Naive B cell (primary cell): Measurements from ENCODE around the gene CAPN7. TPM values are rescaled to one million over a fixed set of nuclear protein-coding genes. Genes with fewer than 3 reads are reported as not detected.
"Not testable (repeated sequence)": the region's sequence is repeated elsewhere in the genome, so short reads cannot be mapped to it uniquely, and the experiment has no call there.

ENCODE experiments used
- ATAC-seq, 2 donors: fragments of 150-1000 bp; cut with Tn5 transposase; 2 replicates each; pipeline ENCODE4 v1.10.0; 2021; ENCODE audit warnings: low read depth in 2 of 2, mild to moderate bottlenecking in 2 of 2, moderate library complexity in 2 of 2
- DNase-seq: peaks from one replicate; pipeline ENCODE4 v3.0.0; 2022
- H3K27ac Mint-ChIP-seq, 6 donors: one replicate each; pipeline ENCODE4 v1.8.0; 2020 to 2022; ENCODE audit warnings: mild to moderate bottlenecking in 6 of 6, mixed read lengths in 6 of 6, moderate library complexity in 5 of 6, inconsistent platforms in 2 of 6
- H3K27me3 Mint-ChIP-seq, 3 donors: one replicate each; pipeline ENCODE4 v1.8.0; 2021 to 2022; ENCODE audit warnings: mixed read lengths in 3 of 3, mild to moderate bottlenecking in 1 of 3
- H3K36me3 Mint-ChIP-seq, 2 donors: one replicate each; pipeline ENCODE4 v1.8.0; 2020 to 2022; ENCODE audit warnings: mixed read lengths in 2 of 2, inconsistent platforms in 1 of 2, mild to moderate bottlenecking in 1 of 2
- H3K4me1 Mint-ChIP-seq, 3 donors: one replicate each; pipeline ENCODE4 v1.8.0; 2020 to 2022; ENCODE audit warnings: mixed read lengths in 3 of 3, inconsistent platforms in 1 of 3, mild to moderate bottlenecking in 1 of 3, moderate library complexity in 1 of 3
- H3K4me3 Mint-ChIP-seq, 8 donors: one replicate each; pipeline ENCODE4 v1.8.0; 2020 to 2022; ENCODE audit warnings: mild to moderate bottlenecking in 8 of 8, mixed read lengths in 8 of 8, moderate library complexity in 8 of 8, inconsistent platforms in 2 of 8
- H3K9me3 Mint-ChIP-seq, 7 donors: one replicate each; pipeline ENCODE4 v1.8.0; 2020 to 2022; ENCODE audit warnings: mixed read lengths in 7 of 7, mild to moderate bottlenecking in 5 of 7, inconsistent platforms in 2 of 7, moderate library complexity in 1 of 7
- polyA plus RNA-seq, 6 donors: library from polyadenylated mRNA; unstranded; fragments of 300-500 nt; fragmentation: Illumina TruSeq; gene quantifications; one replicate each; pipeline ENCODE4 v1.2.3, GENCODE V29; 2021; ENCODE audit warnings: low read depth in 6 of 6

Gene CAPN7
- polyA plus RNA-seq, 6 donors from 2014 or later = 19.0 to 35.7 (median 21.1) TPM

- ATAC-seq = peak; percentile 82 to 91
- peak overlapping the region in 4 of 6 donors; percentile 29 to 82 (median 47) for H3K27ac Mint-ChIP-seq
- no peaks in the 10 kb centered on the region for H3K36me3 Mint-ChIP-seq
- peak overlapping the region in 3 of 8 donors; percentile 26 to 63 (median 51) for H3K4me3 Mint-ChIP-seq
- no peaks in the 10 kb centered on the region for H3K9me3 Mint-ChIP-seq
- peaks cover 0 to 13% (median 0%) of the 10 kb centered on the region in 3 donors for H3K4me1 Mint-ChIP-seq
- H3K27me3 Mint-ChIP-seq = peaks cover 29 to 56% (median 33%) of the 10 kb centered on the region in 3 donors
- DNase-seq = peak; percentile 20
Observed at GRCh38 chr3:15180042-15180611, 25.9 kb upstream of the CAPN7 start.

GRCh38 chr3:15181511-15181910 is 24.5 kb upstream of the CAPN7 start:
- Mint-ChIP-seq H3K27ac (no peak overlapping the region), H3K9me3 (no peaks in the 10 kb centered on the region), H3K27me3 (peaks cover 25 to 51% (median 26%) of the 10 kb centered on the region in 3 donors), H3K36me3 (no peaks in the 10 kb centered on the region), H3K4me3 (no peak overlapping the region), H3K4me1 (peaks cover 0 to 13% (median 0%) of the 10 kb centered on the region in 3 donors)
- ATAC-seq (no peak), DNase-seq (no peak)

GRCh38 chr3:15181963-15182362 is 24.1 kb upstream of the CAPN7 start:
- Mint-ChIP-seq H3K4me3 (no peak overlapping the region), H3K9me3 (no peaks in the 10 kb centered on the region), H3K4me1 (peaks cover 0 to 13% (median 0%) of the 10 kb centered on the region in 3 donors), H3K36me3 (no peaks in the 10 kb centered on the region), H3K27me3 (peaks cover 24 to 54% (median 28%) of the 10 kb centered on the region in 3 donors), H3K27ac (no peak overlapping the region)
- DNase-seq = no peak
- no peak for ATAC-seq

- H3K27me3 Mint-ChIP-seq = peaks cover 20 to 51% (median 25%) of the 10 kb centered on the region in 3 donors
- no peaks in the 10 kb centered on the region for H3K9me3 Mint-ChIP-seq
- ATAC-seq (no peak), DNase-seq (no peak)
- H3K36me3 Mint-ChIP-seq = no peaks in the 10 kb centered on the region
- H3K4me1 Mint-ChIP-seq = peaks cover 0 to 13% (median 0%) of the 10 kb centered on the region in 3 donors
- H3K27ac Mint-ChIP-seq = no peak overlapping the region
- no peak overlapping the region for H3K4me3 Mint-ChIP-seq
Observed at GRCh38 chr3:15183011-15183410, 23.0 kb upstream of the CAPN7 start.

DNA sequence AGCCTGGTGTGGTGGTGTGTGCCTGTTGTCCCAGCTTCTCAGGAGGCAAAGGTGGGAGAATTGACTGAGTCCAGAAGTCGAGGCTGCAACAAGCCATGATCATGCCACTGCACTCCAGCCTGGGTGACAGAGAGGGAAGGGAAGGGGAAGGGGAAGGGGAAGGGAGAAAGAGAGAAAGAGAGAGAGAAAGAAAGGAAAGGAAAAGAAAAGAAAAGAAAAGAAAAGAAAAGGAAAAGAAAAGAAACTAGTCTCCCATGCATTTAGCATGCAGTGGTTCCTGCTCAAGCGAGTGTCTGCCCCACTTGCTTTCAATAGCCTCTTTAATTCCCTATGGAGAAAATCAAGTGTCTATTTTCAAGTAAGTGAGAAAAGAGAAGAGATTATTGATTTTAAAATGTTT is 20.6 kb upstream of the CAPN7 start:
- no peak overlapping the region for H3K27ac Mint-ChIP-seq
- no peak for DNase-seq
- H3K36me3 Mint-ChIP-seq = no peaks in the 10 kb centered on the region
- H3K4me1 Mint-ChIP-seq = peaks cover 0 to 4% (median 0%) of the 10 kb centered on the region in 3 donors
- peaks cover 10 to 32% (median 10%) of the 10 kb centered on the region in 3 donors for H3K27me3 Mint-ChIP-seq
- no peak for ATAC-seq
- H3K4me3 Mint-ChIP-seq = no peak overlapping the region
- no peaks in the 10 kb centered on the region for H3K9me3 Mint-ChIP-seq

- H3K36me3 Mint-ChIP-seq = no peaks in the 10 kb centered on the region
- peaks cover 10 to 25% (median 10%) of the 10 kb centered on the region in 3 donors for H3K27me3 Mint-ChIP-seq
- ATAC-seq = no peak
- no peak overlapping the region for H3K27ac Mint-ChIP-seq
- DNase-seq = no peak
- H3K9me3 Mint-ChIP-seq = no peaks in the 10 kb centered on the region
- H3K4me3 Mint-ChIP-seq = no peak overlapping the region
- no peaks in the 10 kb centered on the region for H3K4me1 Mint-ChIP-seq
Observed at GRCh38 chr3:15186101-15186476, 20.0 kb upstream of the CAPN7 start.

DNA sequence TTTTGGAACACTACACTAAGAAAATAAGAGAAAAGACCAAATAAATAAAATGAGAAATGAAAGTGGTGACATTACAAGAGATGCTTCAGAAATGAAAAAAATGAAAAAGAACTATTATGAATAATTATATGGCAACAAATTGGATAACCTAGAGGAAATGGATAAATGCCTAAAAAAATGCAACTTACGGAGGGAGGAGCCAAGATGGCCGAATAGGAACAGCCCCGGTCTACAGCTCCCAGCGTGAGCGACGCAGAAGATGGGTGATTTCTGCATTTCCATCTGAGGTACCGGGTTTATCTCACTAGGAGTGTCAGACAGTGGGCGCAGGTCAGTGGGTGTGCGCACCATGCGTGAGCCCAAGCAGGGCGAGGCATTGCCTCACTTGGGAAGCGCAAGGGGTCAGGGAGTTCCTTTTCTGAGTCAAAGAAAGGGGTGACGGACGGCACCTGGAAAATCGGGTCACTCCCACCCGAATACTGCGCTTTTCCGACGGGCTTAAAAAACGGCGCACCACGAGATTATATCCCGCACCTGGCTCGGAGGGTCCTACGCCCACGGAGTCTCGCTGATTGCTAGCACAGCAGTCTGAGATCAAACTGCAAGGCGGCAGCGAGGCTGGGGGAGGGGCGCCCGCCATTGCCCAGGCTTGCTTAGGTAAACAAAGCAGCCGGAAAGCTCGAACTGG is 19.4 kb upstream of the CAPN7 start:
- peaks cover 10 to 20% (median 10%) of the 10 kb centered on the region in 3 donors for H3K27me3 Mint-ChIP-seq
- not testable (repeated sequence) for H3K36me3 Mint-ChIP-seq, H3K9me3 Mint-ChIP-seq, H3K27ac Mint-ChIP-seq, ATAC-seq, H3K4me3 Mint-ChIP-seq, H3K4me1 Mint-ChIP-seq, DNase-seq

- ATAC-seq = no peak
- Mint-ChIP-seq H3K4me3 (no peak overlapping the region), H3K9me3 (peaks cover 0 to 3% (median 0%) of the 10 kb centered on the region in 7 donors), H3K27ac (no peak overlapping the region), H3K36me3 (no peaks in the 10 kb centered on the region), H3K27me3 (peaks cover 4 to 18% (median 17%) of the 10 kb centered on the region in 3 donors), H3K4me1 (peaks cover 0 to under 1% (median 0%) of the 10 kb centered on the region in 3 donors)
- no peak for DNase-seq
Observed at GRCh38 chr3:15197340-15198029, 8.6 kb upstream of the CAPN7 start.

DNA sequence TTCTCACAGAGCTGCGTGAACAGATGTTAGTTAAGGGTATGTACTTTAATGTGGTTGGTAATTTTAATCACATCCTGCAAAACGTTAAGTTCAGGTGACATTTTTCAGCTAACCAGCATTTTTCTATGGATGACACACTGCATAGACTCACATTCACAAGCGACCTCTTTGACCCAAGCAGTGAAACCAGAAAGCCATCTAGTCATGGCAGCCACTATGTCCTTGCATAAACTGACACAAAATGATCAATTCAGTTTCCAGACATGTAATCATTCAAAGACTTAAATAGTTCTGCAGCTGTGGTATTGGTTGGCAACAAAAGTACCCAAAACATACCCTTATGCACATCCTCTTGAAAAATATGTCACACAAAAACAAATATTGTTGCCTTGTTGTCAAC is 7.4 kb upstream of the CAPN7 start:
- Mint-ChIP-seq H3K4me3 (no peak overlapping the region), H3K27ac (no peak overlapping the region), H3K9me3 (peaks cover 0 to 2% (median 0%) of the 10 kb centered on the region in 7 donors), H3K27me3 (peaks cover 0 to 6% (median 5%) of the 10 kb centered on the region in 3 donors), H3K4me1 (peaks cover 0 to 5% (median 4%) of the 10 kb centered on the region in 3 donors), H3K36me3 (no peaks in the 10 kb centered on the region)
- ATAC-seq (no peak), DNase-seq (no peak)

GRCh38 chr3:15199493-15200105 is 6.4 kb upstream of the CAPN7 start:
- Mint-ChIP-seq H3K9me3 (no peaks in the 10 kb centered on the region), H3K27ac (no peak overlapping the region), H3K4me1 (peaks cover 0 to 5% (median 4%) of the 10 kb centered on the region in 3 donors), H3K27me3 (no peaks in the 10 kb centered on the region), H3K36me3 (no peaks in the 10 kb centered on the region), H3K4me3 (no peak overlapping the region)
- ATAC-seq (no peak), DNase-seq (no peak)

DNA sequence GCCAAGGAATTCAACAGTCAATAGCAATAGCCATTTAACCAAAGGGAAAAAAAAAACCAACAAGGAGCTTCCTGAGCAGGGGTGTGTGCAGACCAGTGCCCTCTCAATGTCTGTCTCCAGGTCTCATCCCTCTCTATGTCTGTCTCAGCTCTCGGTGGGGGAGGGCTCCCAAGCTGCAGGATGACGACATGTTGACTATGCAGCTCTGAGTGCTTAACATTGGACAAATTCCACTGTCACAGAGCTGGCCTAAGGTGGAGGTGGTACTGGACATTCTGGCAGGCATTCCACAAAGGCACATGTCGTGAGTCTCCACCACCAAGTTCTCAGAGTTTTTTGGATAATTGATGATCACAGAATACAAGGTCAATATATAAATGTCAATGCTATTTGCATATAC is 2.0 kb upstream of the CAPN7 start:
- Mint-ChIP-seq H3K4me3 (peak overlapping the region in 2 of 8 donors; percentile 20 to 88), H3K9me3 (no peaks in the 10 kb centered on the region), H3K27ac (peak overlapping the region in 1 of 6 donors; percentile 50), H3K36me3 (no peaks in the 10 kb centered on the region), H3K27me3 (no peaks in the 10 kb centered on the region), H3K4me1 (peaks cover 25 to 27% (median 25%) of the 10 kb centered on the region in 3 donors)
- DNase-seq (no peak), ATAC-seq (no peak)

DNA sequence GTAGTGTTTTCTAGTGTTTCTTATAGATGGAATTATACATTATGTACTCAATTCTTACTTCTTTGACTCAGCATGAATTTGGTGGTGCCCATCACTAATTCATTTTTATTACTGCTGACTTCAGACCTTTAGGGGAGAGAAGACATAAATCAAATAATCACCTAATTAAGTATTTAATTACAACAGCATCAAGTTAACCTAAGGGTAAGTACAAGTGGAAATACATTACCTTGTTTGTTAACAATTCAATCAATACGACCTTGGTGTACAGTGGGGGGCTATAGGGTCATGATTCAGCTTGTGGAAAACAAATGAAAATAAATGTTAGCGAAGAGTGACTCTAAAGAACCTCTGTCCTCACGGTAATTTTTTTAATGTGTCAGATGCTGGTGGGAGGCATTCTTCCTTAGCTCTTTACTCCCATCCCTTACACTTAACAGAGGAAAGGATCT is 538 bp upstream of the CAPN7 start:
- Mint-ChIP-seq H3K9me3 (no peaks in the 10 kb centered on the region), H3K27ac (peak overlapping the region; percentile 86 to 98 (median 94)), H3K36me3 (no peaks in the 10 kb centered on the region), H3K4me3 (peak overlapping the region; percentile 82 to 91 (median 86)), H3K4me1 (peaks cover 25 to 35% (median 25%) of the 10 kb centered on the region in 3 donors), H3K27me3 (no peaks in the 10 kb centered on the region)
- DNase-seq = no peak
- no peak for ATAC-seq
